ENCODE data around the gene IFNAR1.
A peak's percentile ranks its signal among the peaks of the same experiment; 100 is the strongest.
"Not testable (repeated sequence)": the region's sequence is repeated elsewhere in the genome, so short reads cannot be mapped to it uniquely, and the experiment has no call there.

The IFNAR1 gene

DNA sequence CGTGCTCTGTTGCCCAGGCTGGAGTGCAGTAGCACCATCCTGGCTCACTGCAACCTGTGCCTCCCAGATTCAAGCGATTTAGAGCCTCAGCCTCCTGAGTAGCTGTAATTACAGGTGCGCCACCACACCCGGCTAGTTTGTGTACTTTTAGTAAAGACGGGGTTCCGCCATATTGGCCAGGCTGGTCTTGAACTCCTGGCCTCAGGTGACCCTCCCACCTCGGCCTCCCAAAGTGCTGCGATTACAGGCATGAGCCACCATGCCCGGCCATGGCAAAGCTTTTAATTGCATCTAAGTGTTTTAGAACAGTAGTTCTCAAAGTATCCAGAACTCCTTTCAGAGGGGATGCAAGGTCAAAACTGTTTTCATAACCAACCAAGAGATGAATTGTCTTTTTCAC lies 53.3 kb downstream of the IFNAR1 start:
- DNase-seq: no peak

DNA sequence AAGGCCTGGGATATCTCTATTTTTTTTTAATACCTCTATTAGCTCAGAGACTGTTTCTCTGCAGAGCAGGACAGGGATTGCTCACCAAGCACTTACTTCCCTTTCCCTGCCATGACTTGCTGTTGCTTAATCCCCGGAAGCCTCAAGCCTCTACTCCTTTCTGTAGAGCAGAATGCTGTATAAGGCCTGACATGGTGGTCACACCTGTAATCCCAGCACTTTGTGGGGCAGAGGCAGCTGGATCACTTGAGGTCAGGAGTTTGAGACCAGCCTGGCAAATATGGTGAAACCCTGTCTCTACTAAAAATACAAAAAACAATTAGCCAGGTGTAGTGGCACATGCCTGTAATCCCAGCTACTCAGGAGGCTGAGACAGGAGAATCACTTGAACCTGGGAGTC lies 55.2 kb downstream of the IFNAR1 start:
- peak; percentile 86 for DNase-seq

DNA sequence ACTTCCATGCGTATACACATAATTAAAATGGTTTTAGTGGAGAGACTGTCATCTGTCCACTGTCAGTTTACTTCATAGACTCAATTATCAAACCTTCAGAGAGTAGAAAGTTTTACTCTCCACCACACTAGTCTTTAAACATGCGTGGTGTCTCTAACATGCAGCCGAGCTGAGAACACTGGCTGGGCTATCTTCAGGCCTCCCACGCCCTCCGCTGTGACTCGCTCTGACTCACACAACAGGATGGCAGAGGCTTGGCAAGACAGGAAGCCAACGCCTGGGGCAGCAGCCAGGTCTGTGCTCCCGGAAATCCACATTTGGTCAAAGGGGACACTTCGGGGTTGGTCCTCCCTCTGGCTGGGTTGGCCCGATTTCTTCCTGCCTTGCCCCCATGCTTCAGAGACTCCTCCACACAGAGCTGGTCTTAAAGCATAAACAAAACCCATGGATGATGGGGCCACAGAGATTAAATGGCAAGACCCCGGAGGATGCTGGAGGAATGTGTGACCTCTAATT lies 55.8 kb downstream of the IFNAR1 start:
- DNase-seq: peak; percentile 66

DNA sequence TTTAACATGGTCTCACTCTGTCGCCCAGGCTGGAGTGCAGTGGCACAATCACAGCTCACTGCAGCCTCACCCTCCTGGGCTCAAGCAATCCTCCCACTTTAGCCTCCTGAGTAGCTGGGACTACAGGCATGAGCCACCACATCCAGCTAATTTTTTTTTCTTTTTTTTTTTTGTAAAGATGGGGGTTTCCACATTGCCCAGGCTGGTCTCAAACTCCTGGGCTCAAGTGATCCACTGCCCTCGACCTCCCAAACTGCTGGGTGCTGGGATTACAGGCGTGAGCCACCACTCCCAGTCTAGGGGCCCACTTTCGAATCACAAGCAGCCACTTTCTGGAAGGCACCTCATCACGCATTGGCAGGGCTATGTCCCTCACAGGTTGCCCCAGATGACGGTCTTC lies 56.6 kb downstream of the IFNAR1 start:
- DNase-seq: not testable (repeated sequence)

DNA sequence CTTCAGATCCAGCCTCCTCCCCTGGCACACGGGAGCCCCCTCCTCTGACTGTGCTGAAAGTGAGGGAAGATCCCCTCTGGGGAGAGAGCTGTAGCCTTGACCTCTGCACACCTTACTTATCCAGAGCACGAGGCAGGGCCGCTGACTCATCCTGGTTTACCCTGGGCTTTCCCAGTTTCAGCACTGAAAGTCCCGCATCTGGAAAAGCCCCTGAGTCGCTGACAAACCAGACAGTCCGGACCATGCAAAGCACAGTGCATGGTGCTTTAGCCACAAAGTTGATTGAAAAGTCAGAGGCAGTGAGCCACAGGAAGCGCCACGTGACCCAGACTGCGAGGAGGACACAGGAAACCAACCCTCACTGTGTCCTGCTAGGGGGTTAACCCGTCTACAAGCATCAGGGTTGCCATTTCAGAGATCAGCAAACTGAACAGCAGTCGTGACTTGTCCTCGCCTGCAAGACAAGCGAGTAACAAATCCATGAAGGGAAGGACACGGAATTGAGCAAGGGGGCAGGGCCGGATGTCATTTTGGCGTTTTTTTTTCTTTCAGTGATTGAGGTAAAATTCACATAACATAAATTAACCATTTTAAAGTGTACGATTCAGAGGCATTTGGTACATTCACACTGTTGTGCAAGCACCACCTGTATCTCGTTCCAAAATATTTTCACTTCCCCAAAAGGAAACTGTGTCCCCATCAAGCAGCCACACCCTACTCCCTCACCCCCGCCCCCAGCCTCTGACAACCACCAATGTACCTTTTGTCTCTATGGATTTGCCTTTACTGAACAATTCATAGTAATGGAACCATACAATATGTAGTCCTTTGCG lies 58.5 kb downstream of the IFNAR1 start:
- DNase-seq: peak; percentile 93

DNA sequence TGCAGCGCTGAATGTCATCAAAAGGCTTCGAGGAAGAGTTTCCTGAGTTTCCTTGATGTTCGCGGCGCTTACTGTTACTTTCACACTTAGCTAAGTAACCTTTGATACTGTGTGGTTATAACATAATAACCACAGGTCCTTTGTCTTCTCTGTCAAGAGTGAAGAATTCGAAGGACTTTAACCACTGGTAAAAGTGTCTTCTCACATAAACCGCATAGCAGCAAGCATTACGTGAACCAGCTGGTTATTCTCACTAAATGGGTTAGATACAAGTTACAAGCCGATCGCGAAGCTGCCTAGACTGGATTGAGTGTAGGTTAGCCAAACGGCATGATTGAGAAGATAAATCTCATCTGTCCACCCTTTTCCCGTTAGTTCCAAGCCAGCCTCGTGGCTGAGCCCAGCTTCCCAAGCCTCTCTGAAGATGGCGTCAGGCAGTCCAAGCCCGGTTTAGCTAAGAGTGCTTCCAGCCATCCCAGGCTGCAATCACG lies 60.1 kb downstream of the IFNAR1 start:
- no peak for DNase-seq

DNA sequence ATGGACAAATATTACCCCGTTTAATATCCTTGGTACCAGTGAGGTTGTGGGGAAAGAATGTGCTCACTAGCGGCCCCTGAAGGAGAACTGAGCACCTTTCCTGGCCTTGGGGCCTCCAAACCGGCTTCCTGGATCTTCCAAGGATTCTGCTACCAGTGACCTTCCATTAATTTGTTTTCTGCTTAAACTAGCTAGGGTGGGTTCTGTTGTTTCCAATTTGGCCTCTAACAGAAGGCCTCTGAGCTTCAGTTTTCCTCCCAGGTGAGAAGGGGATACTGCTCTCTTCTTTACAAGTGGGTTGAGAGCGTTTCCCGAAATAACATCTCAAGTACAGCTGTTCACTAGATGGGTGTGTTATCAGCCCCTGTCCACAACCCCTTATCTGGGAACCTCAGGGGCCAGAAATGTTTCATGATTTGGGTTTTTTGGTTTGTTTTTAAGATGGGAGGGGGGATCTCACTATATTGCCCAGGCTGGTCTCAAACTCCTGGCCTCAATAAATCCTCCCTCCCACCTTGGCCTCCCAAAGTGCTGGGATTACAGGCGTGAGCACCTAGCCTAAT lies 61.5 kb downstream of the IFNAR1 start:
- no peak for DNase-seq

DNA sequence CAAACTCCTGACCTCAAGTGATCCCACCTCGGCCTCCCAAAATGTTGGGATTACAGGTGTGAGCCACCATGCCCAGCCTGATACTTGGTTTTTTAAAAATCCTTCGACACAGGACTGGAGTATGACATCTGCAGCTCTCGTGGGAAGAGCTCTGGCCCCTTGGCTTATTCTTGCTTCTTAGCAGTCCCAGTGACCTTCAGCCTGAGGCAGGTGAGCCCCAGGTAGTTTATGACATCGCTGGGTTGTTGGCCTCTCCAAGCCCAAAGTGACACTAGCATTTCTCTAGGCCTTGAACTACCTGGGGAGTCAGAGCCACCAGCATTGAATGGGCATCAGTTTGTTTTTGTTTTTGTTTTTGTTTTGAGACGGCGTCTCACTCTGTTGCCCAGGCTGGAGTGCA lies 62.5 kb downstream of the IFNAR1 start:
- no peak for DNase-seq

DNA sequence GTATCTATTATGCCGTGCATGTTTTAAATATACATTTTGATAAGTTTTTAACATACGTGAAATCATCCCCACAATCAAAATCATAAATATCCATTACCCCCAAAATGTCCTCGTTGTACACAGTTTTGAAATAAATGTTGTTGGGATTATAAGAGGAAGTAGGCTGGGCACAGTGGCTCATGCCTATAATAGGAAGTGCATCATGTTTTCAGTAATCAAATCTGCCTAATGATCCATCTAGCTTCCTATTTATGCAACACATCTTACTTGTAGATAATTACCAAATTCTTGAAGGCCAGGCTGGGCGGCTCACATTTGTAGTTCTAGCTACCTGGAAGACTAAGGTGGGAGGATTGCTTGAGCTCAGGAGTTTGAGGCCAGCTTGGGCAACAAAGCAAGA lies 63.4 kb downstream of the IFNAR1 start:
- DNase-seq: peak; percentile 54

DNA sequence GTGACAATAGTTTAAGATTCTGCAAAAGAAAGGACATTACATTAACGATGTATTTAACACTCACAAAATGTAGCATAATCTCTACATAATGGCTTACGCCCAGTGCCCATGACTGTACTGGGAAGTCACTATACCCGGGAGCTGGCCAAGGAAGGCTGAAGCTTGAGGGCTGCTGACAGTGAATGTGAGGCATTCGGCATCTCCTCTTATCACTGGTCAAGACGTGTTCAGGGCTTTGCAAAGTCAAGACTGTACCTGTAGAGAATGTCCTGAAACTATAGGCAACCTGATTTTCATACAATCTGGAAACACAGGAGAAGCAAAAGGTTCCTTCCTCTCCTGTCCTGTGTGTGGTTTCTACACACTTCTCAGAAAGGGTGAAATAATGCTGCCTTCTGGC lies 65.7 kb downstream of the IFNAR1 start:
- DNase-seq: no peak

DNA sequence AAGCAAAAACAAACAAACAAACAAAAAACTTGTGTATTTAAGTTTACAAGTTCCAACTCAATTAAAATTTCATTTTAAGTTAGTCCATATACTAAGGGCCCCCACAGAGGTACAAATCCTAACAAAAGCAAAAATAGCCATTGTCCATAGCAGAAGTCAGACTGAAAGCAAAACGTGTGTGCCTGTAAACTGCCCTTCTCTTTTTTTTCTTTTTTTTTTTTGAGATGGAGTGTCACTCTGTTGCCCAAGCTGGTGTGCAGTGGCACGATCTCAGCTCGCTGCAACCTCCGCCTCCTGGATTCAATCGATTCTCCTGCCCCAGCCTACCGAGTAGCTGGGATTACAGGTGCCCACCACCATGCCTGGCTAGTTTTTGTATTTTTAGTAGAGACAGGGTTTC lies 66.9 kb downstream of the IFNAR1 start:
- DNase-seq: no peak

DNA sequence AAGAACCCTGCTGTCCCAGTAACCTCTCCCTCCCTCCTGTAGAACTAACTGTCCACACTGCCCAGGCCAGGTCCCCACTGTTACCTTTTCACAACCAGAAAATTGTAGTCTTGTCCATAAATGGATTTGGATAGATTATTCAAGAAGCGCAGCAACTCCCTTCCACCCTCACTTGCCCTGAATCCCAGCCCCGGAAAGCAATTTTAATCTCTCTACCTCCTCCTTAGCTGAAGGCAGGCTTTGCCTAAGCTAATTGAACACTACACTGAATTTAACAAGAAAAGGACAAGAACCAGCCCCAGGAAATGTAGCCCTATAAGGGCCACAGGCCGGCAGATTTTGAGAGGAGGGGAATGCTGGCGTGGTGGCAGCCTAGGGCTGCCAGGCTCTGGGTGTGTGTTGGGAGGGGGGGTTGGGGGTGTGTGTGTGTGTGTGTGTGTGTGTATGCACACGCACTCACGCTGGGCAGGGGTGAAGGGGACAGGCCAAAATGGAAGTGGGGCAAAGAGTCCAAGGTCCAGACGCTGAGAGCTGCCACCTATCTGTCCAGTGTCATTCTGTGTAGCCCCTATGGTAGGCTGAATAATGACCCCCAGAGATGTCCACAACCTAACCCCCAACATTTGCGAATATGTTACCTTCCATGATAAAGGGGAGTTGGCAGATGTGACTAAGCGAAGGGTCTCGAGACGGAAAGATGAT lies 67.7 kb downstream of the IFNAR1 start:
- DNase-seq: no peak

DNA sequence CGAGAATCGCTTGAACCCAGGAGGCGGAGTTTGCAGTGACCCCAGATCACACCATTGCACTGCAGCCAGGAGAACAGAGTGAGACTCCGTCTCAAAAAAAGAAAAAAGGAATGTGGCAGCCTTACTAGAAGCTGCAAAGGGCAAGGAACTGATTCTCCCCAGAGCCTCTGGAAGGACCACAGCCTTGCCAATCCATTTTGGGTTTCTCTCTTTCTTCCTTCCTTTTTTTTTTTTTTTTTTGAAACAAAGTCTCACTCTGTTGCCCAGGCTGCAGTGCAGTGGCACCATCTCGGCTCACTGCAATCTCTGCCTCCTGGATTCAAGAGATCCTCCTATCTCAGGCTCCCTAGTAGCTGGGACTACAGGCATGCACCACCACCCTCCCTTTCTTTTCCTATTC lies 68.6 kb downstream of the IFNAR1 start:
- no peak for DNase-seq

DNA sequence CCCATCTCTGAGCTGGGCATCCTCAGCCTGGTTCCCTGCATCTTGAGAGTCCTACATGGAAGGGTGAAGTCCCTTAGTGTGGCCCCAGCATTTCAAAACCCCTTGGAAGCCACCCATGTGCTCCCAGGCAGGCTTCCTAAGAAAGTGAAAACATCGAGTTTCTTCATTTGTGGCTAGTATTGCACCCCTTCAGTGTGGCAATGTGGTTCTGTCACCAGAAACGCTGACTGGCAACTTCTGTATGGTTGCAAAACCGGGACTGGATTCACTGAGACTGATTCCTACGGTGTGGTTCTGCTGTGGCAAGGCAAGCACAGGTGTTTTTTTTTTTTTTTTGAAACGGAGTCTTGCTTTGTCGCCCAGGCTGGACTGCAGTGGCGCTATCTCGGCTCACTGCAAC lies 69.5 kb downstream of the IFNAR1 start:
- peak; percentile 89 for DNase-seq

DNA sequence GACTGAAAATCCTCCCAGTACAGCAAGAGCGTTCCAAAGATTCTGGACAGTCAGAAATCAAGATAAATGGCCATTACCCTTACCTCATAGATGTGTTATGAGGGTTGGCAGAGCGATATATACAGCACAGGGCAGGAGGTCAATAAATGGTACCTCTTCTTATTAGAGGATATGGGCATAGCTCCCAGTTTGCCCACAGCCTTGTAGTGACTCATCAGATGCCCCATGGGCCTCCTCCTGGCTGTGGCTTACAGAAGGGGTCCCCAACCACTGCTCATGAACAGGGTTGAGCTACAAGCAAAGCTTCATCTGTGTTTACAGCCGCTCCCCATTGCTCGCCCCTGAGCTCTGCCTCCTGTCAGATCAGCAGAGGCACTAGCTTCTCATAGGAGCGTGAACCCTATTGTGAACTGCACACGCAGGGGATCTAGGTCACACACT lies 71.1 kb downstream of the IFNAR1 start:
- no peak for DNase-seq

DNA sequence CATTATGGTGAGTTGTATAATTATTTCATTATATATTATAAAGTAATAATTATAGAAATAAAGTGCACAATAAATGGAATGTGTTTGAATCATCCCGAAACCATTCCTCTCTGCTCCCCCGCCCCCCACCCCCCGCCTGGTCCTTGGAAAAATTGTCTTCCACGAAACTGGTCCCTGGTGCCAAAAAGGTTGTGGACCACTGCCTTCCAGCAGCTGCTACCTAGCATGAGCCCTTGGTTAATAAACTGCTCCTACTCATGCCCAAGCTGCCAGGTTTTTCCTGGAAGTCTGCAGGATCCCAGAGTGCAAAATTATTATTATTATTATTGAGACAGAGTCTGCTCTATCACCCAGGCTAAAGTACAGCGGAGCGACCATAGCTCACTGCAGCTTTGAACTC lies 71.7 kb downstream of the IFNAR1 start:
- DNase-seq: no peak

DNA sequence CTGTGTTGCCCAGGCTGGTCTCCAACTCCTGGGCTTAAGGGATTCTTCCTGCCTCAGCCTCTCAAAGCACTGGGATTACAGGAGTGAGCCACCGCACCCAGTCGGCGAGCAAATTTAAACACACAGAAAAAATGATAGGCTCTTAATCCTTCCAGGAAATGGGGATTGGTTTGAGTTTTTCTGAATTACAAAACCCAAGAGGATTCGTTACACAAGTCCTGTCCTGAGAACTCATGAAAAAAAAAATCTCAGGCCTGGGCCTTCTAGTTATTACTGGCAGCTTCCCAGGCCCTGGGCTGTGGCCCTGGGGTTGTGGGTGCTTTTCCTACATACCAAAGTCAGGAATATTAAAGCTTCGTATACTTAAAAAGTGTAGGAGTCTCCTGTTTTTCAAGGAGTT lies 72.2 kb downstream of the IFNAR1 start:
- no peak for DNase-seq

DNA sequence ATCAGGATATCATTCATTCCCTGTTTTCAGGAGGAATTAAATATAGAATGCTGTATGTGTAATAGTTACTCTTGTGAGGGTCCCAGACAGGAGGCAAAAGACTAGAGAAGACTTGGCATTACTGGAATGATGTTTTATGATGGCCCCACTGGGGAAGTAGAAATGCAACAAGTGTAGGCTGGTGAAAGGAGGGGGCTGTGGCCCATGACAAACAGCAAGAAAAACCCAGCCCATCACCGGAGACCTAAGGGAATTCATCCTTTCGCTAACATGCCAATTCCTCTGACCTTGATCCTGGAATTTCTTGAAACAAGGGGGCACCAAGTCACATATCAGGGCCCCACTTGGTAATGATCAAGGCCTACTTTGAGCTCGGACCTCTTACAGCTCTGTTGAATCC lies 72.9 kb downstream of the IFNAR1 start:
- no peak for DNase-seq

DNA sequence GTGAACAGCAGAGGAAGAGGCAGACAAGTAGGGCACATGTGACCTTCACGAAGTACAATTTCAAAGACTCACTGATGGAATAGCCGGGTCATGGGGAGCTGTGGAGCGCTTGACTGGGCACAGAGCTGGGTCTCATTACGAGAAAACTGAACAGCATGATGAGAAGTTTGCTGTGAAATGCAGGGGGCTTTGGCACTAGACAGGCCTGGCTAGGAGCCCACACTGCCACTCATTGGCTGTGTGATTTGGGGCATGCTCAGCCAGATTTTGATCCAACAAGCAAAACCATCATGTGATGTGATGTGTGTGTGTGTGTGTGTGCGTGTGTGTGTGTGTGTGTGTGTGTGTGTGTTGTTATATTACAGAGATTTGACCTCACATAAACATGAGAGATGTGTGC lies 73.6 kb downstream of the IFNAR1 start:
- no peak for DNase-seq

DNA sequence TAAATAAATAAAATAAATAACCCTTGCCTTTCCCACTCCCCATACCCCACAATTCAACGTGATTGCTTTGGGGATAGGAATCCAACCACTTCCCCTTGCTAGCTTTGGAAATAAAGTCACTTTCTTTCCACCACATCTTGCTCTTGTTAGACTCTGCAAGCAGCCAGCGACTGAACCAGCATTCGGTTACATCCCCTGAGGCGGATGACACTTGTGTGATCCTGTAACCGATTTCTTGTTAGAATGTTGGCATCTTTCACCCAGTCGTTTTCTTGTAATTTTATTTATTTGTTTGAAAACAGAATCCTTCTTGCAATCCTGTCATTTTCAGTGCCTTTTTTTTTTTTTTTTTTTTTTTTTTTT lies 76.8 kb downstream of the IFNAR1 start:
- DNase-seq: peak; percentile 34

DNA sequence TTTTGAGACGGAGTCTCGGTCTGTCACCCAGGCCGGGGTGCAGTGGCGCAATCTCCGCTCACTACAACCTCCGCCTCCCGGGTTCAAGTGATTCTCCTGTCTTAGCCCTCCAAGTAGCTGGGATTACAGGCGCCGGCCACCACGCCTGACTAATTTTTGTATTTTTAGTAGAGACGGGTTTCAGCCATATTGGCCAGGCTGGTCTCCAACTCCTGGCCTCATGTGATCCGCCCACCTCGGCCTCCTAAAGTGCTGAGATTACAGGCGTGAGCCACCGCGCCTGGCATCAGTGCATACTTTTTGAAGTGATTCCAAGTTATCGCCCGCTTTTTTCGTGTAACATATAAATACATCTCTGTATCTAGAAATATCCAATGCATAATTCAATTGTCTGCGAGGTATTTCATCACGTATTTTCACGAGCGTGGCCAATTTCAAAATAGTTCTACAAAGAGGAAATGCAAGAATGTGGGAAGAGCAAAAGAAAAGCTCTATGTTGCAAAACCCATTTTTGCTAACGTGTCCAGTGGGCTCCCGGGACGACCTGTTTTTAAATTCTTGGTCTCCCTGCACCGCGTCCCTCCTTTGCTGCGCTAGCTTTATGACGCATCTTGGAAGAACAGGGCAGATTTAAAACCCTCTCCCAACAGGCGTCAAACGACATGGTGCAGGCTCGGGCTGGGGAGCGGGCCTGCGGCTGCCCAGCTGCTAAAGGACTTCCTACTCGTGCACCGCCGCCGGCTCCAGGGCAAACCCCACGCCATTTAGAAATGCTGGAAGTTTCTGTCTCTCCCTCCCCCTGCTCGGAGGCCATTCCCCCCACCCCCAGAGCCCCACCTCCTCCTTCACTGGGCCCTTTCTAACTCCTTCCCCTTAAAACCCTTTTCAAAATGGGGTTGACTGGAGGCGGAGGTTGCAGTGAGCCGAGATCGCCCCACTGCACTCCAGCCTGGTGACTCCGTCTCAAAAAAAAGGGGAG lies 77.5 kb downstream of the IFNAR1 start:
- peak; percentile 80 for DNase-seq

DNA sequence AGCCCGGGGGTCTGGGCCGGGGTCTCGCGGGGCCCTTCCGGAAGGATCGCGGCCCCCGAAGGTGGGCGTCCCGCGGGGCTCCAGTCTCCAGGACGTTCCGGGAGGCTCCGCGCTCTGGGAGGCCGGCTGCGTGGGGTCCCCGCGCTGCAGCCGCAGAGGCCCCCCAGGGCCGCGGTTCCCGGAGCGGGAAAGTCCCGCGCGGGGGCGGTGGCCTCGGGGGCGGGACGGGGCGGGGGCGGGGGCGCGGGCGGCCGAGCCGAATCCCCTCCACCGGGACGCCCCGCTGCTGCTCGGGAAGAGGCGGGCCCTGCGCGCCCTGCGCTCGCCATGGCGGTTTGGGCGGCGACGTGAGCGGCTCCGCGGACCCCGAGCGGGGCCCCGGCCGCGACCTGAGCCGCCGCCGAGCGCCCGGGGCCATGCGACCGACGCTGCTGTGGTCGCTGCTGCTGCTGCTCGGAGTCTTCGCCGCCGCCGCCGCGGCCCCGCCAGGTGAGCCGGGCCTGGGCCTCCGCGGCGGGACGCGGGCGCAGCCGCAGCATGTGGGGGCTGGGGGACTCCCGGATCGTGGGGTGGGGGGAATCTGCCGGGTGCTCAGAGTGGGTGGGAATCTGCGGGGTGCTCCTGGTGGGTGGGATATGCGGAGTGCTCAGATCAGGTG lies 78.5 kb downstream of the IFNAR1 start, which contains the start of gene IFNGR2:
TSS of gene IFNGR2 (plus strand) at position 286 of the 658 bp plus-strand sequence. CDS start at position 417, 131 bp downstream.
- DNase-seq: no peak

All from SIG-M5 (cell line).